Naive B cell (primary cell): ENCODE measurements around the gene UBL7. TPM values are rescaled to one million over a fixed set of nuclear protein-coding genes. Genes with fewer than 3 reads are reported as not detected.

Source experiments
- polyA plus RNA-seq, 6 donors: library from polyadenylated mRNA; unstranded; fragments of 300-500 nt; fragmentation: Illumina TruSeq; gene quantifications; one replicate each; pipeline ENCODE4 v1.2.3, GENCODE V29; 2021; ENCODE audit warnings: low read depth in 6 of 6

Gene UBL7
- polyA plus RNA-seq, 6 donors from 2014 or later: 113 to 143 (median 134) TPM

Other genes starting within 250 kb of the UBL7 start
- not detected for gene CCDC33, start 224.8 kb downstream of the UBL7 start, polyA plus RNA-seq
- gene CYP11A1, start 93.5 kb downstream of the UBL7 start, polyA plus RNA-seq: not detected
- gene SEMA7A, start 27.2 kb downstream of the UBL7 start, polyA plus RNA-seq: 1 to 10 TPM in 2 of 6 donors, under 1 TPM in 3, not detected in 1; 0.10 to 1.5 (median 0.62) TPM
- 10 to 100 TPM in 1 of 6 donors, 1 to 10 TPM in 5; 3.0 to 13.6 (median 5.4) TPM for gene ARID3B, start 80.1 kb upstream of the UBL7 start, polyA plus RNA-seq
- gene CLK3, start 154.7 kb upstream of the UBL7 start, polyA plus RNA-seq: 100 to 1,000 TPM in 1 of 6 donors, 10 to 100 TPM in 5; 53.1 to 118 (median 61.9) TPM
- 10 to 100 TPM; 14.4 to 30.1 (median 24.1) TPM for gene EDC3, start 234.9 kb upstream of the UBL7 start, polyA plus RNA-seq